ENCODE results near the gene PRIM1.
"Not testable (repeated sequence)": the region's sequence is repeated elsewhere in the genome, so short reads cannot be mapped to it uniquely, and the experiment has no call there.

Gene PRIM1

DNA sequence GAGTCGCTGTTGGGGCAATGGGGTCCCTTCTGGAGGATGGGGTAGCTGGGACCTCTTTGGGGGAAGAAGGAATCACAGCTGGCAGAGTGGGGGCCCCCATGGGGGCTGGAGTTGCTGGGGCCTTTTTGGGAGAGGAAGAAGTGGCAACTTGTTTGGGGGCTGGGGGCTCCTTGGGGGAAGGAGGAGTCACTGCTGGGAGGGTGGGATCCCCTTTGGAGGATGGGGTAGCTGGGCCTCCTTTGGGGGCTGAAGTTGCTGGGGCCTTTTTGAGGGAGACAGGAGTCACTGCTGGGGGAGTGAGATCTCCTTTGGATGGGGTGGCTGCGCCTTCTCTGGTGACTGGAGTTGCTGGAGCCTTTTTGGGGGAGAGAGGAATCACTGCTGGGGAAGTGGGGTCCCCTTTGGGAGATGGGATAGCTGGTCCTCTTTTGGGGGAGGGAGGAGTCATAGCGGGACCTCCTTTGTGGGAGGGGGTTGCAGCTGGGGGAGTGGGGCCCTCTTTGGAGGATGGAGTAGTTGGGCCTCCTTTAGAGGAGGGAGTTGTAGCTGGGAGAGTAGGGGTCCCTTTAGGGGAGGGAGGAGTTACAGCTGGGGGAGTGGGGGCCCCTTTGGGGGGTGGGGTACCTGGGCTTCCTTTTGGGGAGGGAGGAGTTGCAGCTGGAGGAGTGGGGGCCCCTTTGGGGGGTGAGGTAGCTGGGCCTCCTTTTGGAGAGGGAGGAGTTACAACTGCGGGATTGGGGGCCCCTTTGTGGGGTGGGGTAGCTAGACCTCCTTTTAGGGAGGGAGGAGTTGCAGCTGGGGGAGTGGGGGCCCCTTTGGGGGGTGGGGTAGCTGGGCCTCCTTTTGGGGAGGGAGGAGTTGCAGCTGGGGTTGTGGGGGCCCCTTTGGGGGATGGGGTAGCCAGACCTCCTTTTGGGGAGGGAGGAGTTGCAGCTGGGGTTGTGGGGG, 34.9 kb downstream of the PRIM1 start:
- no peak for DNase-seq (ENCODE audit: low read depth in 2 of 2)

DNA sequence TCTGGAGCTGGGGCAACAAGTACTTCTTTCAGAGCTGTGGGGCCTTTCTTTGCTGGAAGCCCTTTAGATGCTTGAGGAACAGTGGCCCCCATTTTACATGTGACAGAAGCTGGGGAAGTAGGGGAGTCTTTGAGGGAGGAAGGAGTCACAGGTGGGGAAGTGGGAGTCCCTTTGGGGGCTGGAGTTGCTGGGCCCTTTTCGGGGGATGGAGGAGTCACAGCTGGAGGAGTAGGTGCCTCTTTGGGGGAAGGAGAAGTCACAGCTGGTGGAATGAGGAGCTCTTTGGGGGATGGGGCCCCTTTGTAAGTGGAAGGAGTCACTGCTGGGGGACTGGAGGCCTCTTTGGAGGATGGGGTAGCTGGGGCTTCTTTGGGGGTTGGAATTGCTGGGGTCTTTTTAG, 35.7 kb downstream of the PRIM1 start:
- no peak for DNase-seq (ENCODE audit: low read depth in 2 of 2)

DNA sequence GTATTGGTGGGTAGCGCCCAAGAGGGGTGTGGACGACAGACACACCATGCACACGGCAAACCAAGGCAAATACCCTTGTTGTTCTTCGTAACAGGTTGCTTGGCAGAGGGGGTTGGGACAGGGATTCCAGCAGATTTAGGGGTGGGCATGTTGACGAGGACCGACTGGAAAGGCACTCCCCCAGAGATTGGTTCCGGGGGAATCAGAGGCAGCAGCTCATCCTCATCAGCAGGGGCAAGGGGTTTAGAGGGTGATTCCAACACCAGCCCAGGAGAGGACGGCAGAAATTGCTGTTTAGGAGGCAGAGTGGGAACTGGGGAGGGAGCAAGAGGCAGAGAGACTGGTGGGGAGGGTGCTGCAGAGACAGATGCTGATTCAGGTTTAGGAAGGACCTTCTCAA, 36.3 kb downstream of the PRIM1 start:
- DNase-seq (ENCODE audit: low read depth in 2 of 2): no peak

GRCh38 chr12:56714431-56714929, 37.6 kb downstream of the PRIM1 start:
- DNase-seq (ENCODE audit: low read depth in 2 of 2): no peak

DNA sequence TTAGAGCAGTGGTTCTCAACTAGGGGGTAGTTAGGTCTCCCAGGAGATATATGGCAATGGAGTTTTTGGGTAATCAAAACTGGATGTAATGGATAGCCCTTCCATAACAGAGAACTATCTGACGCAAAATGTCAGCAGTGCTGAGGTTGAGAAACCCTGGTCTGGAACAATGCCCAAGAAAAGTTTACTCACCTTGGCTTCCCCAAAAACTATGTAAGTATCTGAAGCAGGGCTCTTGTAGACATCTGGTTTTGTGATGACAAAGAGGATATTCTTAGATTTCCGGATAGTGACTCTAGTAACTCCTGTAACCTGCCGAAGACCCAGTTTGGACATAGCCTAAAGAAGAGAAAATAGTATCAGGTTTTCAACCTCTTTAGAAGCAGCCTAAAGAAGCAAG, 38.8 kb downstream of the PRIM1 start:
- DNase-seq (ENCODE audit: low read depth in 2 of 2): no peak

DNA sequence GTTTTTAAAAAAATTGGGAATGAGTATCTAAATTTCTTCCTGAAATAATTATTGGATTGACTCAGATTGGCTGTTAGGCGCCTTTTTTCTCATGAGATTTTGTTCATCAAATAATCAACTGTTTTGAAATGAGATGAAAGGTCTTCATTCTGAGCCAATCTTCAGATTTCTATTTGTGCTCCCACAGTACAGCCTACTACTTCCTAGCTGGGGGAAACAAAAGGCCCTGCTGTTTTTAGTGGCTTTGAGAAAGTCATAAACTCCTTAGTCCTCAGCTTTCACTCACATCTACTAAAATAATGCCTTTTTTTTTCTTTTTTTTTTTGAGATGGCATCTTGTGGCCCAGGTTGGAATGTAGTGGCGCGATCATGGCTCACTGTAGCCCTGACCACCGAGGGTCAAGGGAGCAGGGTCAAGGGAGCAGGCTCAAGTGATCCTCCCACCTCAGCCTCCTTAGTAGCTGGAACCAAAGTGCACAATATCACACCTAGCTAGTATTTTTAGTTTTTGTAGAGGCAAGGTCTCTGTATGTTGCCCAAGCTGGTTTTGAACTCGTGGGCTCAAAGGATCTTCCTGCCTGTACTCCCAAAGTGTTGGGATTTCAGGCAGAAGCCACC, 42.3 kb downstream of the PRIM1 start:
- no peak for DNase-seq (ENCODE audit: low read depth in 2 of 2)

DNA sequence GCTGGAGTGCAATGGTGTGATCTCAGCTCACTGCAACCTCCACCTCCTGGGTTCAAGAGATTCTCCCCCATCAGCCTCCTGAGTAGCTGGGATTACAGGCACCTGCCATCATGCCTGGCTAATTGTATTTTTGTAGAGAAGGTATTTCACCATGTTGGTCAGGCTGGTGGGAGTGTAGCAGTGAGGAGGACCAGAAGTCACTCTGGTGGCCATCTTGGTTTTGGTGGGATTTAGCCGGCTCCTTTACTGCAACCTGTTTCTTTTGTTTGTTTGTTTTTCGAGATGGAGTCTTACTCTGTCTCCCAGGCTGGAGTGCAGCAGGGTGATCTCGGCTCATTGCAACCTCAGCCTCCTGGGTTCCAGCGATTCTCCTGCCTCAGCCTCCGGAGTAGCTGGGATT, 47.6 kb downstream of the PRIM1 start:
- not testable (repeated sequence) for DNase-seq (ENCODE audit: low read depth in 2 of 2)

GRCh38 chr12:56699020-56699661, 53.0 kb downstream of the PRIM1 start:
- no peak for DNase-seq (ENCODE audit: low read depth in 2 of 2)

- DNase-seq (ENCODE audit: low read depth in 2 of 2): no peak
These were observed 56.6 kb downstream of the PRIM1 start for GRCh38 chr12:56695327-56696101.

GRCh38 chr12:56694161-56694560, 58.0 kb downstream of the PRIM1 start:
- DNase-seq (ENCODE audit: low read depth in 2 of 2): no peak

DNA sequence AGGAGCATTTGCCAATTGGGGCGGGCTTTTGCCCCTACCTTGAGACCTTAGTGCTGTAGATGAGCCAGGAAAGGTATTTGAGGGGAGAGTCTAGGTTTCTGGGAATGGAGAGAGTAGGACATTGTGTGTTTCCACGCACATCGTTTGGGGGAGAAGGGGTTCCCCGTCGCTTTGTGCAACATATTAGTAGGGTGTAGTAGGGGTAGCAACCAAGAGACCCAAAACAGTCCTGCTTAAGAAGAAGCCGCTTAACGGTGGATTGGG, 63.3 kb downstream of the PRIM1 start:
- DNase-seq (ENCODE audit: low read depth in 2 of 2): no peak

- peak; percentile 96 to 97 for DNase-seq (ENCODE audit: low read depth in 2 of 2)
These were observed 63.8 kb downstream of the PRIM1 start, which contains the start of gene PTGES3 for GRCh38 chr12:56688129-56688845. Gene PTGES3 (minus strand): TSS chr12:56688284. CDS start chr12:56687999, 285 bp downstream.

DNA sequence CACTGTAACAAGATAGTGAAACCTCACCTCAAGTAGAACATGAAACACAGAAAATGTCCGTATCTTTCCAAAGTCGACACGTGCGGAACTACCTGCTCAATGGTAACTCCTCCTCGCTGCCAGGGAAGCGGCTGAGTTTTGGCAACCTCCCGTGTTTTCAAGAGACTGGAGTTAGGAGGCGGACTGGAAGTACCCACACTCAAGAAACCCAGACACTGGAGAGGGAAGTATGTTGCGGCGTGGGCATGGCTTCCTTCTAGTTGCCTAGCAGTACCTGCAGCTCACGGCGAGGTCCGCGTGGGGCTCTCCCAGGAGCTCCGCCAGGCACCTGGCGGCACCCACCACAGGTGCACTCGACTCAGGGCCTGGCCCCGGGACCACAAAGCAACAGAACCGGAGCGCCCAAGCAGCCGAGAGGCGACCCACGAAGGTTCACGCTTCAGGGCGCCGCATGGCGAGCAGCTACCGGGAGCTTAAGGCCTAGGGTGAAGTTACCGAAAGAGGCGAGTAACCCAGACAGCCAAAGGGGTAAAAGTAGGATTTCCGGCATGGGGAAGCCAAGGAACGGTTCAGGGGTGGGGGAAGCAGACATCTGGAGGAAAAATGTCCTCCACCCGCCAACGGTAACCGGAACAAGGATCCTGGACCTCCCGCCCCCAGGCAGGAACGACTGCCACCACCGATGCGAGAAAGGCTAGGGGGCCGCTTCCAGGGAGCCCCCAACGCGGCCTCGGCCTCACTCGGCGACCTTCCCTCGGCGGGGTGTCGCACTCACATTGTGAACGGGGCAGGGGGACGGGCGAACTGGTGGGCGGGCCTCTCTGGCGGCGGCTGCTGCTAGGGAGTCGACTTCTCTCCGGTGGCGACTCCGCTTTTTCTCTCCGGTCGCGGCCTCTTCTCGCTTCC, 64.6 kb downstream of the PRIM1 start:
- no peak for DNase-seq (ENCODE audit: low read depth in 2 of 2)

DNA sequence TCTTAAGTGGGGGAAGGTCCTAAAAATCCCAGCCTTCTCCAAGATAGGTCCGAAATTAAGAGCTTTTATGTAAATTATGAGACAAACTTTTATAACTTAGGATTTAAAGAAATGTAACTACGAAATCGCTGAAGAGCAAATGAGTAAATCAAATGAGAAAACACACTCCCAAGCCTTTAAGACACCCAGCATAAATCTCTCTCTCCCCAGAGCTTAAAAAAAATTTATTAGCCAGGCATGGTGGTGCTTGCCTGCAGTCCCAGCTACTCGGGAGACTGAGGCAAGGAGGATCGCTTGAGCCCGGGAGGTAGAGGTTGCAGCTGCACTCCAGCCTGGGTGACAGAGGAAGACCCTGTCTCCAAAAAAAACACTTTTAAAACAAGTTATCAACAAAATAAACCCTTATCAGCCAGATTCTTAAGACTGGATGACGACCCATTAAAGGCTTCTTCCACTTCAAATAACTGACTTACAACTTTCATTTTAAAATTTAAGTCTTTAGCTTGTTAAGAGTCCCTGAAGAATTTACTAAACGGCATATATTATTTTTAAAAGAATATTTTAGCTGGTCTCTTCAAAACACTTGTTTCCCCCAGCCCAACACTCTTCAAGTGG, 67.3 kb downstream of the PRIM1 start:
- DNase-seq (ENCODE audit: low read depth in 2 of 2): no peak

DNA sequence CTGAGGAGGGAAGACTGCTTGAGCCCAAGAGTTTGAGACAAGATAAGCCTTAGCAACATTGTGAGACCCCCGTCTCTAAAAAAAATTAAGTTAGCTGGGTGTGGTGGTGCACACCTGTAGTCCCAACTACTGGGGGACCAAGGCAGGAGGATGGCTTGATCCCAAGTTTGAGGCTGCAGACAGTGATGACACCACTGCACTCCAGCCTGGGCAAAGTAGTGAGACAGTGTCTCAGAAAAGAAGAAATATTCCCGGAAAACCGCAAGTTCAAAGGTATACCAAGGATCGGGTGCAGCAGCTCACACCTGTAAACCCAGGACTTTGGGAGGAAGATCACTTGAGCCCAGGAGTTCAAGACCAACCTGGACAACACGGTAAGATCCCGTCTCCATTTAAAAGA, 69.8 kb downstream of the PRIM1 start:
- no peak for DNase-seq (ENCODE audit: low read depth in 2 of 2)

All from fibroblast of skin of left quadriceps (primary cell).